GM19397 (cell line): Measurements from ENCODE around the gene PRPF39.
A peak's percentile ranks its signal among the peaks of the same experiment; 100 is the strongest.
"Not testable (repeated sequence)": the region's sequence is repeated elsewhere in the genome, so short reads cannot be mapped to it uniquely, and the experiment has no call there.

ENCODE experiments used
- ATAC-seq: cut with Tn5 transposase; IDR thresholded peaks from one replicate; pipeline ENCODE4 v1.9.1; 2021; ENCODE audit warnings: mild to moderate bottlenecking, moderate library complexity; ENCODE audit not compliant: unreplicated experiment

The PRPF39 gene

GRCh38 chr14:45135156-45135555 is 51.2 kb downstream of the PRPF39 start:
- ATAC-seq = no peak

- ATAC-seq = peak; percentile 33
Measured at GRCh38 chr14:45135659-45136395, 51.9 kb downstream of the PRPF39 start, which contains the start of gene FANCM. FANCM (plus strand) TSS chr14:45135930; CDS start chr14:45136032, 102 bp downstream.

- ATAC-seq = no peak
Measured at GRCh38 chr14:45136399-45136798, 52.5 kb downstream of the PRPF39 start.

GRCh38 chr14:45140661-45141187 is 56.8 kb downstream of the PRPF39 start:
- no peak for ATAC-seq

GRCh38 chr14:45142083-45142482 is 58.2 kb downstream of the PRPF39 start:
- ATAC-seq = not testable (repeated sequence)

- no peak for ATAC-seq
Measured at GRCh38 chr14:45144658-45145057, 60.7 kb downstream of the PRPF39 start.

GRCh38 chr14:45145214-45145613 is 61.3 kb downstream of the PRPF39 start:
- no peak for ATAC-seq

- ATAC-seq = no peak
Measured at GRCh38 chr14:45149602-45150001, 65.7 kb downstream of the PRPF39 start.

GRCh38 chr14:45150386-45150890 is 66.5 kb downstream of the PRPF39 start:
- no peak for ATAC-seq

GRCh38 chr14:45156067-45156466 is 72.2 kb downstream of the PRPF39 start:
- no peak for ATAC-seq
